ENCODE results near the gene LCN6. TPM values are rescaled to one million over a fixed set of nuclear protein-coding genes. Genes with fewer than 3 reads are reported as not detected.
A peak's percentile ranks its signal among the peaks of the same experiment; 100 is the strongest.

Gene LCN6
- total RNA-seq, 6 experiments from 2014 or later, result 0.26 to 0.63 TPM; not detected in 4

GRCh38 chr9:136735812-136736480 is 12.4 kb downstream of the LCN6 start:
- DNase-seq (no peak), ATAC-seq (peak in 1 of 4 donors; percentile 13)
- Histone ChIP-seq H3K36me3 (no peaks in the 10 kb centered on the region), H3K4me3 (no peak overlapping the region), H3K27ac (no peak overlapping the region), H3K27me3 (no peaks in the 10 kb centered on the region), H3K9me3 (no peaks in the 10 kb centered on the region), H3K4me1 (peaks cover 0 to 2% (median 0%) of the 10 kb centered on the region in 4 donors)
- intact Hi-C loops (cut with DNase I), result no loop called here
- WGBS (ENCODE audit: insufficient coverage, low coverage, low lambda C conversion rate, missing lambda C conversion rate), result 82% methylated on average over 2 of the region's 21 CpGs
- TF ChIP-seq POLR2A (IDR thresholded peaks at IDR 0.05), result no peak
- TF ChIP-seq CTCF (IDR thresholded peaks at IDR 0.05), result no peak

- Histone ChIP-seq H3K4me3 (no peak overlapping the region), H3K9me3 (no peaks in the 10 kb centered on the region), H3K4me1 (no peaks in the 10 kb centered on the region), H3K27me3 (no peaks in the 10 kb centered on the region), H3K36me3 (no peaks in the 10 kb centered on the region), H3K27ac (no peak overlapping the region)
- 89% methylated on average over 6 of the region's 12 CpGs for WGBS (ENCODE audit: insufficient coverage, low coverage, low lambda C conversion rate, missing lambda C conversion rate)
- ATAC-seq (peak in 2 of 4 donors; percentile 8 to 11), DNase-seq (no peak)
- TF ChIP-seq CTCF (IDR thresholded peaks at IDR 0.05), result no peak
- no peak for TF ChIP-seq POLR2A (IDR thresholded peaks at IDR 0.05)
- intact Hi-C loops (cut with DNase I), result no loop called here
Measured at GRCh38 chr9:136734837-136735496, 13.4 kb downstream of the LCN6 start.

GRCh38 chr9:136733611-136734010 is 14.7 kb downstream of the LCN6 start:
- TF ChIP-seq POLR2A (IDR thresholded peaks at IDR 0.05), result no peak
- TF ChIP-seq CTCF (IDR thresholded peaks at IDR 0.05), result no peak
- Histone ChIP-seq H3K4me1 (peaks cover 0 to 5% (median 2%) of the 10 kb centered on the region in 4 donors), H3K9me3 (no peaks in the 10 kb centered on the region), H3K4me3 (no peak overlapping the region), H3K36me3 (no peaks in the 10 kb centered on the region), H3K27me3 (no peaks in the 10 kb centered on the region), H3K27ac (no peak overlapping the region)
- intact Hi-C loops (cut with DNase I), result no loop called here
- DNase-seq (no peak), ATAC-seq (no peak)
- 94% methylated on average over 3 of the region's 12 CpGs for WGBS (ENCODE audit: insufficient coverage, low coverage, low lambda C conversion rate, missing lambda C conversion rate)

- H3K4me1 ChIP-seq, result peaks cover 0 to 5% (median 2%) of the 10 kb centered on the region in 4 donors
- DNase-seq, result no peak
- TF ChIP-seq CTCF (IDR thresholded peaks at IDR 0.05), result no peak
- TF ChIP-seq POLR2A (IDR thresholded peaks at IDR 0.05), result no peak
- no peak for ATAC-seq
- intact Hi-C loops (cut with DNase I), result no loop called here
- H3K4me3 ChIP-seq, result no peak overlapping the region
- H3K27me3 ChIP-seq, result no peaks in the 10 kb centered on the region
- 66% methylated on average over 10 of the region's 16 CpGs for WGBS (ENCODE audit: insufficient coverage, low coverage, low lambda C conversion rate, missing lambda C conversion rate)
- no peaks in the 10 kb centered on the region for H3K36me3 ChIP-seq
- no peak overlapping the region for H3K27ac ChIP-seq
- no peaks in the 10 kb centered on the region for H3K9me3 ChIP-seq
Measured at GRCh38 chr9:136732444-136733178, 15.7 kb downstream of the LCN6 start.

Data from right lobe of liver (tissue), 6 donors.